ENCODE data around the gene SSU72. TPM values are rescaled to one million over a fixed set of nuclear protein-coding genes. Genes with fewer than 3 reads are reported as not detected.

The SSU72 gene
- total RNA-seq, 5 donors from 2014 or later (not counting 1 experiment from before 2014, with no cell fraction given), result 112 to 135 (median 134) TPM

DNA sequence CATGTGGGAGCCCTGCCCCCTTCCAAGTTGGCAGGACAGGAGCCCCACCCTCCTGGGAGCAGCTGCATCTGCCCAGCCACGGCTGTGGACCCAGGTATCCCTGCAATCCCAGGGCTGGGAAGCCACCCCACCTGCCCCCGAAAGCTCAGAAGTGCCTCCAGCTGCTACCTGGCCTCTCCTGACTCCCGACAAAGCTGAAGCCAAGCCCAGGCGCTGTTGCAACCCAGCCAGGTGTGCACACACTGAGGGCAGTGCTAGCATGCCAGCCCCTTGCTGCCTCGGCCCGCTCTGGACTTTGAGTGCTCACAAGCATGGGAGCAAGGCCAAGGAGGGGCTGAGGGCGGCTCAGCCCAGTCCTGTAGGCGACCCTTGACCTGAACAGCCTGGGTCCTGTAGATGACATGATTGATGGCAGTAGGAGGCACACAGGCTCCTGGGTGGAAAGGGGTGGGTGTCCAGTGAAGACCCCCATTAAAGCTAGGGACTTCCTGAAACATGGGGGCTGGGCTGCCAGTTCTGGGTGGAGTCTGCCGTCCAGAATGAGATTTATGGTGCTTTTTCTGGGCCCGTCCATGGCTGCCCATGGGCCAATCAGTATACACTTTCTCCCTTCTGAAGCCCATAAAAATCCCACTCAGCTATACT, 2.8 kb upstream of the SSU72 start:
- H3K4me1 ChIP-seq (ENCODE audit: control insufficient read depth in 1 of 2, extremely low read depth in 1 of 2, insufficient read depth in 2 of 2, low read length in 2 of 2), result peaks cover 12 to 21% of the 10 kb centered on the region in 2 experiments
- ChIA-PET CTCF (no interaction called here), POLR2A (interaction anchor here in 1 of 2 donors (1.2 kb wide), 1 partner anchor 37 kb away, joined by 3 read pairs; no protein-coding TSS in a partner anchor)
- DNase-seq (no peak), ATAC-seq (replicated peaks in 1 of 4) (no peak)
- H3K4me3 ChIP-seq (ENCODE audit: control insufficient read depth in 1 of 2, extremely low read depth in 1 of 2, low read length in 1 of 2), result no peak overlapping the region
- H3K27ac ChIP-seq (ENCODE audit: low read length), result no peak overlapping the region
- no peak overlapping the region for H3K4me3 Mint-ChIP-seq
- no peak overlapping the region for H3K27ac Mint-ChIP-seq
- no peaks in the 10 kb centered on the region for H3K9me3 ChIP-seq
- H3K36me3 ChIP-seq (ENCODE audit: control insufficient read depth in 2 of 2, extremely low read depth in 1 of 2, insufficient read depth in 1 of 2, low read length in 1 of 2), result no peaks in the 10 kb centered on the region
- H3K27me3 Mint-ChIP-seq, result peaks cover 7 to 8% of the 10 kb centered on the region in 2 donors
- 74% methylated on average over 7 of the region's 10 CpGs for WGBS (ENCODE audit: insufficient coverage)
- H3K9me3 Mint-ChIP-seq, result no peaks in the 10 kb centered on the region
- H3K4me1 Mint-ChIP-seq, result peaks cover 16 to 24% (median 17%) of the 10 kb centered on the region in 3 donors
- peaks cover 0 to 23% of the 10 kb centered on the region in 2 experiments for H3K27me3 ChIP-seq (replicated peaks in 1 of 2; ENCODE audit: control insufficient read depth in 2 of 2, extremely low read depth in 1 of 2, insufficient read depth in 2 of 2, low read length in 1 of 2)
- H3K36me3 Mint-ChIP-seq, result no peaks in the 10 kb centered on the region

DNA sequence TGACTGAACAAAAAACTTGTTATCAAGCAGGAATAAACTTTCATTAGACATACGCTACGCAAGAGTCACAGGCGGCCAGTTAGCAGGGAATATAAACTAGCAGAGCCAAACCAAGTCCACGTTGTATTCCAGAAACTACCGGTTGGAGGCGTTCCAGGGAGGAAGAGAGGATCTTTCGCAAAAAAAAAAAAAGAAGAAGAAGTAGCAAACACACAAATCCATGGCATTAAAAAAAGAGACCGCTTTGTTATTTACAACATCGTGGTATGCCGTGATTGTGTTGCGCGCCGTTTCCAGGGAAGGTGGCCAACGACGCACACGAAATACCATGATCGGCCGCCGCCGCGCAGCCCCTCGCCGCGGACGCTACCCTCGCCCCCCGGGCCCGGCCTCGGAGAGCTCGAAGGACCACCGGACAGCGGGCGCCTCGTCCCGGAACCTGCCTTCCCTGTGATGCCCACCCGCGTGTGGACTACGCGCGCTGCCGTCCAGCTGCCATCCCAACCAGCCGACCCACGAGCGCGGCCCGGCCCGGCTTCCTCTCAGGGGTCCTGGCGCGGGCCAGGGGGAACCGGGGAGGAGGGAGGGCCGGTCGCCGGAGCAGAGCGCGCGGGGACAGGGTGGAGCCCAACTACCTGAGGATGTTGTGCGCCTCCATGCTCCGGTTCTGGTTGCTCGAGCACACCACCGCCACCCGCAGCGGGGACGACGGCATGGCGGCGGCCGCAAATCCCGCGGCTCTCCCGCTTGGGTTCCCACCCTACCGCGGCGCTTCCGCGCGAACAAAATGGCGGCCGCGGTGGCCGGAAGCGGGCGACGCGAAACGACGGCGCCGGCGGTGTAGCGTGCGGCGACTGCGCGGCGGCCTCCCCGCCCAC, 581 bp downstream of the SSU72 start:
- H3K4me3 ChIP-seq (ENCODE audit: control insufficient read depth in 1 of 2, extremely low read depth in 1 of 2, low read length in 1 of 2), result peak overlapping the region; percentile 82 to 89
- H3K4me1 Mint-ChIP-seq, result peaks cover 39 to 50% (median 41%) of the 10 kb centered on the region in 3 donors
- peaks cover 12 to 53% of the 10 kb centered on the region in 2 experiments for H3K4me1 ChIP-seq (ENCODE audit: control insufficient read depth in 1 of 2, extremely low read depth in 1 of 2, insufficient read depth in 2 of 2, low read length in 2 of 2)
- H3K27ac Mint-ChIP-seq, result peak overlapping the region; percentile 94 to 97
- DNase-seq (peak in 28 of 35 experiments; percentile 49 to 88 (median 68)), ATAC-seq (replicated peaks in 1 of 4) (peak; percentile 84 to 85 (median 84))
- ChIA-PET POLR2A (no interaction called here), CTCF (interaction anchor here in 1 of 2 donors (0.6 to 0.7 kb wide), 2 partner anchors 27 to 63 kb away, joined by 3 read pairs; no protein-coding TSS in a partner anchor)
- peaks cover 9% of the 10 kb centered on the region for H3K36me3 Mint-ChIP-seq
- under 1% methylated on average over 89 of the region's 96 CpGs for WGBS (ENCODE audit: insufficient coverage)
- H3K4me3 Mint-ChIP-seq, result peak overlapping the region; percentile 90 to 96 (median 95)
- peaks cover 0 to 7% of the 10 kb centered on the region in 2 experiments for H3K27me3 ChIP-seq (replicated peaks in 1 of 2; ENCODE audit: control insufficient read depth in 2 of 2, extremely low read depth in 1 of 2, insufficient read depth in 2 of 2, low read length in 1 of 2)
- H3K36me3 ChIP-seq (ENCODE audit: control insufficient read depth in 2 of 2, extremely low read depth in 1 of 2, insufficient read depth in 1 of 2, low read length in 1 of 2), result peaks cover 0 to 9% of the 10 kb centered on the region in 2 donors
- H3K27me3 Mint-ChIP-seq, result no peaks in the 10 kb centered on the region
- peak overlapping the region; percentile 98 for H3K27ac ChIP-seq (ENCODE audit: low read length)
- H3K9me3 Mint-ChIP-seq, result no peaks in the 10 kb centered on the region
- H3K9me3 ChIP-seq, result no peaks in the 10 kb centered on the region

DNA sequence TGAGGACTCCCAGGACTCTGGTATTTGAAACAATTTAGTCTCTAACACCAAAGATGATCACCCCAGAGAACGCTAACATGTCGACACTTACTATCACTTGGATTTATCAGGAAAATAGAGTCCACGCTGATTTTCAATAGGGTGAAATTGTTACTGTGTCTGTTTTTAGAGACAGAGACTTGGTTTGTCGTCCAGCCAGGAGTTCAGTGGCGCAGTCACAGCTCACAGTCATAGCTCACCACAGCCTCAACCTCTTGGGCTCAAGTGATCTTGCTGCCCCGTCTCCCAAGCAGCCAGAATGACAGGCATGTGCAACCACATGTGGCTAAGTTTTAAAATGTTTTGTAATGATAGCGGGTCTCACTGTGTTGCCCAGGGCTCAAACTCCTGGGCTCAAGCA, 5.3 kb downstream of the SSU72 start:
- peaks cover 50 to 70% (median 67%) of the 10 kb centered on the region in 3 donors for H3K4me1 Mint-ChIP-seq
- POLR2A ChIA-PET, result no interaction called here
- ATAC-seq (replicated peaks in 1 of 4), result no peak

DNA sequence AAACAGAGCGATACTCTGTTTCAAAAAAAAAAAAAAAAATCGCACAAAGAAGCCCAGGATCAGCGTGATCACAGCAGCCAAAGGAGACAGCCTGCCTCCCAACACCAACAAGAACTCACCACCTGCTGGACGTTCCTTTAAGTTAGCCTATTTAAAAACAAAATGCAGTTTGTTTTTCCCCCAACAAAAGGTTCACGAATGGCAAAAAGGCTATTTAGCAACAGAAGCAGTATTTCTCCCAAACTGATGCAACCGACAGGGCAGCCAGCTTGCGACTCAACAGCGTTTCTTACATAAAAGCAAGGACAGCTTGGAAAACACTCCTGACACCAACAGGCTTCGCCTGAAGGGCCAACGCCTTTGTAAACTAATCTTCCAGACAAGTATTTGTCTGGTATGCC, 6.8 kb downstream of the SSU72 start:
- Histone ChIP-seq H3K27ac (ENCODE audit: low read length) (no peak overlapping the region), H3K4me1 (ENCODE audit: control insufficient read depth in 1 of 2, extremely low read depth in 1 of 2, insufficient read depth in 2 of 2, low read length in 2 of 2) (peaks cover 3 to 68% of the 10 kb centered on the region in 2 experiments), H3K27me3 (replicated peaks in 1 of 2; ENCODE audit: control insufficient read depth in 2 of 2, extremely low read depth in 1 of 2, insufficient read depth in 2 of 2, low read length in 1 of 2) (no peaks in the 10 kb centered on the region), H3K9me3 (no peaks in the 10 kb centered on the region), H3K36me3 (ENCODE audit: control insufficient read depth in 2 of 2, extremely low read depth in 1 of 2, insufficient read depth in 1 of 2, low read length in 1 of 2) (peaks cover 13 to 41% of the 10 kb centered on the region in 2 donors), H3K4me3 (ENCODE audit: control insufficient read depth in 1 of 2, extremely low read depth in 1 of 2, low read length in 1 of 2) (no peak overlapping the region)
- ATAC-seq (replicated peaks in 1 of 4), result no peak
- Mint-ChIP-seq H3K9me3 (no peaks in the 10 kb centered on the region), H3K4me3 (peak overlapping the region in 1 of 3 donors; percentile 33), H3K27me3 (no peaks in the 10 kb centered on the region), H3K27ac (no peak overlapping the region), H3K36me3 (peaks cover 32% of the 10 kb centered on the region), H3K4me1 (peaks cover 43 to 65% (median 64%) of the 10 kb centered on the region in 3 donors)
- DNase-seq, result no peak
- WGBS (ENCODE audit: insufficient coverage), result 83% methylated on average over 6 of the region's 10 CpGs
- CTCF ChIA-PET, result no interaction called here
- POLR2A ChIA-PET, result interaction anchor here in 1 of 2 donors (0.7 kb wide), 1 partner anchor 15 kb away, joined by 5 read pairs; no protein-coding TSS in a partner anchor

More for the DNA sequence above, 5.3 kb downstream of the SSU72 start:
- peaks cover 9 to 75% of the 10 kb centered on the region in 2 experiments for H3K4me1 ChIP-seq (ENCODE audit: control insufficient read depth in 1 of 2, extremely low read depth in 1 of 2, insufficient read depth in 2 of 2, low read length in 2 of 2)
- H3K4me3 Mint-ChIP-seq, result no peak overlapping the region
- CTCF ChIA-PET, result interaction anchor here in 1 of 2 donors (0.8 kb wide), 1 partner anchor 45 kb away, joined by 3 read pairs; no protein-coding TSS in a partner anchor
- no peaks in the 10 kb centered on the region for H3K9me3 Mint-ChIP-seq
- H3K4me3 ChIP-seq (ENCODE audit: control insufficient read depth in 1 of 2, extremely low read depth in 1 of 2, low read length in 1 of 2), result no peak overlapping the region
- peaks cover 24% of the 10 kb centered on the region for H3K36me3 Mint-ChIP-seq
- H3K36me3 ChIP-seq (ENCODE audit: control insufficient read depth in 2 of 2, extremely low read depth in 1 of 2, insufficient read depth in 1 of 2, low read length in 1 of 2), result peaks cover 8 to 26% of the 10 kb centered on the region in 2 donors
- H3K27me3 Mint-ChIP-seq, result no peaks in the 10 kb centered on the region
- H3K27ac ChIP-seq (ENCODE audit: low read length), result no peak overlapping the region
- DNase-seq, result no peak
- H3K27ac Mint-ChIP-seq, result peak overlapping the region in 1 of 2 donors; percentile 22
- no peaks in the 10 kb centered on the region for H3K9me3 ChIP-seq
- no peaks in the 10 kb centered on the region for H3K27me3 ChIP-seq (replicated peaks in 1 of 2; ENCODE audit: control insufficient read depth in 2 of 2, extremely low read depth in 1 of 2, insufficient read depth in 2 of 2, low read length in 1 of 2)
- no CpG with 5 or more reads among the region's 7 CpGs for WGBS (ENCODE audit: insufficient coverage)

DNA sequence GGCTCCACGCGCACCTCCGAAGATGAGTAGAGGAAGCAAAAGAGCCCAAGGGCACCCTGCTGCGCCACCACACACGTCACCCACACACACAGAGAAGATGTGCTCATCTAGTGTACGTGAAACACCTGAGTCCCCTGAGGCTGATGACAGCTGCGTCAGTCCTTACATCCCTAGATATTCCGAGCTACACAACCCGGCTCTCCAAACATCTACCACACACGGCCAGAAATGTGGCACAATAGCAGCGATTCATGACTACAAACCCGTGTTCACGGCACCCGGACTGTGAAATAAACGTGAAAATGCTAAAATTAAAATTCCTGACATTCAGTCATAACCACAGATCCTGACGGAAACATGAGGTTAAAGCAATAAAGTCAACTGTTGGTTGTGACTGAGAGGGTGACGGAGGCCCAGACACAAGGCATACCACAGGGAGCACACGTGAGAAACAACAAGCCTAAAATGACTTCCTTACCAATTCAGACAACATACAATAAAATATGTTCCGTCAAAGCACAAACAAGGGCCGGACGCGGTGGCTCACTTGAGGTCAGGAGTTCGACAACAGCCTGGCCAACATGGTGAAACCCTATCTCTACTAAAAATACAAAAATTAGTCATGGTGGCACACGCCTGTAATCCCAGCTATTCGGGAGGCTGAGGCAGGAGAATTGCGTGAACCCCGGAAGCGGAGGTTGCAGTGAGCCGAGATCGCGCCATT, 7.3 kb downstream of the SSU72 start:
- H3K9me3 Mint-ChIP-seq, result no peaks in the 10 kb centered on the region
- POLR2A ChIA-PET, result interaction anchor here in 1 of 2 donors (0.7 kb wide), 1 partner anchor 15 kb away, joined by 5 read pairs; no protein-coding TSS in a partner anchor
- CTCF ChIA-PET, result no interaction called here
- 94% methylated on average over 10 of the region's 31 CpGs for WGBS (ENCODE audit: insufficient coverage)
- Histone ChIP-seq H3K36me3 (ENCODE audit: control insufficient read depth in 2 of 2, extremely low read depth in 1 of 2, insufficient read depth in 1 of 2, low read length in 1 of 2) (peaks cover 18 to 46% of the 10 kb centered on the region in 2 donors), H3K27ac (ENCODE audit: low read length) (no peak overlapping the region), H3K9me3 (no peaks in the 10 kb centered on the region), H3K4me3 (ENCODE audit: control insufficient read depth in 1 of 2, extremely low read depth in 1 of 2, low read length in 1 of 2) (no peak overlapping the region), H3K27me3 (replicated peaks in 1 of 2; ENCODE audit: control insufficient read depth in 2 of 2, extremely low read depth in 1 of 2, insufficient read depth in 2 of 2, low read length in 1 of 2) (no peaks in the 10 kb centered on the region), H3K4me1 (ENCODE audit: control insufficient read depth in 1 of 2, extremely low read depth in 1 of 2, insufficient read depth in 2 of 2, low read length in 2 of 2) (peaks cover 0 to 62% of the 10 kb centered on the region in 2 experiments)
- H3K4me1 Mint-ChIP-seq, result peaks cover 42 to 60% (median 59%) of the 10 kb centered on the region in 3 donors
- ATAC-seq (replicated peaks in 1 of 4) (no peak), DNase-seq (no peak)
- H3K27me3 Mint-ChIP-seq, result no peaks in the 10 kb centered on the region
- H3K4me3 Mint-ChIP-seq, result peak overlapping the region in 1 of 3 donors; percentile 33
- H3K36me3 Mint-ChIP-seq, result peaks cover 36% of the 10 kb centered on the region
- no peak overlapping the region for H3K27ac Mint-ChIP-seq
